ENCODE measurements around the gene MOSPD2.
A peak's percentile ranks its signal among the peaks of the same experiment; 100 is the strongest.

The MOSPD2 gene

GRCh38 chrX:14923761-14924160 lies 50.5 kb downstream of the MOSPD2 start:
- TF ChIP-seq TAF1 (IDR thresholded peaks at IDR 0.05; ENCODE audit: borderline replicate concordance, insufficient read depth, low read length), result no peak
- no peak for TF ChIP-seq FOXP2 (optimal IDR thresholded peaks at IDR 0.05; ENCODE audit: borderline replicate concordance, extremely low read depth, extremely low read length, insufficient read depth)
- TF ChIP-seq REST (IDR thresholded peaks at IDR 0.05; ENCODE audit: insufficient read depth in 1 of 2, low read depth in 2 of 2, low read length in 2 of 2), result no peak
- no peak for TF ChIP-seq POLR2AphosphoS5 (IDR thresholded peaks at IDR 0.05; ENCODE audit: low read depth, low read length)
- no peak for TF ChIP-seq SIN3A (IDR thresholded peaks at IDR 0.05; ENCODE audit: borderline replicate concordance, insufficient read depth, low read length)

- no peak for TF ChIP-seq SIN3A (IDR thresholded peaks at IDR 0.05; ENCODE audit: borderline replicate concordance, insufficient read depth, low read length)
These were observed 53.2 kb downstream of the MOSPD2 start for GRCh38 chrX:14926471-14926870.

GRCh38 chrX:14927401-14927800 lies 54.2 kb downstream of the MOSPD2 start:
- TF ChIP-seq POLR2AphosphoS5 (IDR thresholded peaks at IDR 0.05; ENCODE audit: low read depth, low read length) (no peak), TAF1 (IDR thresholded peaks at IDR 0.05; ENCODE audit: borderline replicate concordance, insufficient read depth, low read length) (no peak), FOXP2 (optimal IDR thresholded peaks at IDR 0.05; ENCODE audit: borderline replicate concordance, extremely low read depth, extremely low read length, insufficient read depth) (peak; percentile 21), SIN3A (IDR thresholded peaks at IDR 0.05; ENCODE audit: borderline replicate concordance, insufficient read depth, low read length) (no peak), REST (IDR thresholded peaks at IDR 0.05; ENCODE audit: insufficient read depth in 1 of 2, low read depth in 2 of 2, low read length in 2 of 2) (no peak)

GRCh38 chrX:14930663-14931062 lies 57.4 kb downstream of the MOSPD2 start:
- TF ChIP-seq FOXP2 (optimal IDR thresholded peaks at IDR 0.05; ENCODE audit: borderline replicate concordance, extremely low read depth, extremely low read length, insufficient read depth), result no peak
- no peak for TF ChIP-seq REST (IDR thresholded peaks at IDR 0.05; ENCODE audit: insufficient read depth in 1 of 2, low read depth in 2 of 2, low read length in 2 of 2)
- no peak for TF ChIP-seq POLR2AphosphoS5 (IDR thresholded peaks at IDR 0.05; ENCODE audit: low read depth, low read length)
- no peak for TF ChIP-seq TAF1 (IDR thresholded peaks at IDR 0.05; ENCODE audit: borderline replicate concordance, insufficient read depth, low read length)
- TF ChIP-seq SIN3A (IDR thresholded peaks at IDR 0.05; ENCODE audit: borderline replicate concordance, insufficient read depth, low read length), result no peak

GRCh38 chrX:14932136-14932535 lies 58.9 kb downstream of the MOSPD2 start:
- TF ChIP-seq POLR2AphosphoS5 (IDR thresholded peaks at IDR 0.05; ENCODE audit: low read depth, low read length), result no peak
- TF ChIP-seq SIN3A (IDR thresholded peaks at IDR 0.05; ENCODE audit: borderline replicate concordance, insufficient read depth, low read length), result no peak
- TF ChIP-seq REST (IDR thresholded peaks at IDR 0.05; ENCODE audit: insufficient read depth in 1 of 2, low read depth in 2 of 2, low read length in 2 of 2), result no peak
- no peak for TF ChIP-seq TAF1 (IDR thresholded peaks at IDR 0.05; ENCODE audit: borderline replicate concordance, insufficient read depth, low read length)
- no peak for TF ChIP-seq FOXP2 (optimal IDR thresholded peaks at IDR 0.05; ENCODE audit: borderline replicate concordance, extremely low read depth, extremely low read length, insufficient read depth)

All from PFSK-1 (cell line).